Measurements from ENCODE around the gene TAF4.
"Not testable (repeated sequence)": the region's sequence is repeated elsewhere in the genome, so short reads cannot be mapped to it uniquely, and the experiment has no call there.

DNA sequence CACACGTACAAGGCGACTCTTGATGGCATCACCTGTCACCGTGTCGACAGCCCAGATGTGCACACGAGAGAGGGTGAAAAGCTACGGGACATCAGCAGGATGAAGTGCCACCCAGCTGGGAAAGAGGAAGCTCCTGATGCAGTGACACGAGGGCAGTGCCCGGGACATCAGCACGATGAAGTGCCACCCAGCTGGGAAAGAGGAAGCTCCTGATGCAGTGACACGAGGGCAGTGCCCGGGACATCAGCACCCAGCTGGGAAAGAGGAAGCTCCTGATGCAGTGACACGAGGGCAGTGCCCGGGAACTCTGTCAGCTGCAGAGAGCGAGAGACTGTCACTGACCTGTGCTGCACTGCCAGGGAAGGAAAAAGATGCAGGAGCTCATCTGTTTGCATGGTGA, 81.2 kb downstream of the TAF4 start:
- TF ChIP-seq POLR2A (IDR thresholded peaks at IDR 0.05): not testable (repeated sequence)
- TF ChIP-seq, protein P1, sequence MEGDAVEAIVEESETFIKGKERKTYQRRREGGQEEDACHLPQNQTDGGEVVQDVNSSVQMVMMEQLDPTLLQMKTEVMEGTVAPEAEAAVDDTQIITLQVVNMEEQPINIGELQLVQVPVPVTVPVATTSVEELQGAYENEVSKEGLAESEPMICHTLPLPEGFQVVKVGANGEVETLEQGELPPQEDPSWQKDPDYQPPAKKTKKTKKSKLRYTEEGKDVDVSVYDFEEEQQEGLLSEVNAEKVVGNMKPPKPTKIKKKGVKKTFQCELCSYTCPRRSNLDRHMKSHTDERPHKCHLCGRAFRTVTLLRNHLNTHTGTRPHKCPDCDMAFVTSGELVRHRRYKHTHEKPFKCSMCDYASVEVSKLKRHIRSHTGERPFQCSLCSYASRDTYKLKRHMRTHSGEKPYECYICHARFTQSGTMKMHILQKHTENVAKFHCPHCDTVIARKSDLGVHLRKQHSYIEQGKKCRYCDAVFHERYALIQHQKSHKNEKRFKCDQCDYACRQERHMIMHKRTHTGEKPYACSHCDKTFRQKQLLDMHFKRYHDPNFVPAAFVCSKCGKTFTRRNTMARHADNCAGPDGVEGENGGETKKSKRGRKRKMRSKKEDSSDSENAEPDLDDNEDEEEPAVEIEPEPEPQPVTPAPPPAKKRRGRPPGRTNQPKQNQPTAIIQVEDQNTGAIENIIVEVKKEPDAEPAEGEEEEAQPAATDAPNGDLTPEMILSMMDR (IDR thresholded peaks at IDR 0.05): not testable (repeated sequence)
